NB4 (cell line): ENCODE measurements around the gene LAMTOR2.

ENCODE experiments used
- DNase-seq: peaks from one replicate; pipeline ENCODE4 v3.0.0; 2010; ENCODE audit warnings: low read depth
- H3K4me3 ChIP-seq: one replicate; pipeline ENCODE4 v1.5.1; 2011; ENCODE audit warnings: mild to moderate bottlenecking, low read depth, low read length, moderate library complexity
- CTCF ChIP-seq: IDR thresholded peaks from one replicate; pipeline ENCODE4 v1.5.1; 2012; ENCODE audit warnings: low read depth, low read length
- MAX ChIP-seq: IDR thresholded peaks from 2 replicates; pipeline ENCODE4 v1.6.1; 2011; ENCODE audit warnings: low read depth, low read length
- MYC ChIP-seq: IDR thresholded peaks from 2 replicates; pipeline ENCODE4 v1.6.1; 2011; ENCODE audit warnings: low read depth, low read length
- POLR2A ChIP-seq: IDR thresholded peaks from 2 replicates; pipeline ENCODE4 v1.6.1; 2011; ENCODE audit warnings: mild to moderate bottlenecking; ENCODE audit not compliant: insufficient read length; ENCODE audit errors: extremely low read depth

LAMTOR2 gene

GRCh38 chr1:156100205-156100995 is 45.8 kb downstream of the LAMTOR2 start:
- DNase-seq, result no peak
- TF ChIP-seq MAX (no peak), POLR2A (no peak), MYC (no peak), CTCF (no peak)
- H3K4me3 ChIP-seq, result no peak overlapping the region

- H3K4me3 ChIP-seq, result no peak overlapping the region
- TF ChIP-seq MYC (no peak), POLR2A (no peak), MAX (no peak), CTCF (no peak)
- no peak for DNase-seq
Observed at GRCh38 chr1:156101880-156102279, 47.3 kb downstream of the LAMTOR2 start.

GRCh38 chr1:156102633-156103511 is 48.3 kb downstream of the LAMTOR2 start:
- DNase-seq, result peak; percentile 43
- no peak overlapping the region for H3K4me3 ChIP-seq
- TF ChIP-seq MAX (no peak), MYC (no peak), CTCF (no peak), POLR2A (no peak)

- DNase-seq, result no peak
- TF ChIP-seq MAX, result no peak
- no peak overlapping the region for H3K4me3 ChIP-seq
Observed at GRCh38 chr1:156103521-156103947, 49.0 kb downstream of the LAMTOR2 start.

- TF ChIP-seq MAX, result no peak
- TF ChIP-seq MYC, result no peak
- TF ChIP-seq CTCF, result no peak
- no peak for TF ChIP-seq POLR2A
- no peak for DNase-seq
- H3K4me3 ChIP-seq, result no peak overlapping the region
Observed at GRCh38 chr1:156104065-156104810, 49.7 kb downstream of the LAMTOR2 start.
